HepG2 (cell line): ENCODE data around the gene FBXW2. TPM values are rescaled to one million over a fixed set of nuclear protein-coding genes. Genes with fewer than 3 reads are reported as not detected.

ENCODE experiments used
- AHDC1 ChIP-seq: sonication (generic); formaldehyde crosslinking; IDR thresholded peaks from 2 replicates; pipeline ENCODE4 v1.5.1; 2020; ENCODE audit warnings: mild to moderate bottlenecking, missing genetic modification reagents, borderline replicate concordance
- AKAP8 ChIP-seq: sonication (generic); formaldehyde crosslinking; IDR thresholded peaks from 2 replicates; pipeline ENCODE4 v1.5.1; 2020; ENCODE audit warnings: mild to moderate bottlenecking, missing genetic modification reagents
- ATF4 ChIP-seq, 2 experiments: fragments of 450-650 bp in 1 of 2; sonication (generic) in 1 of 2; formaldehyde crosslinking; IDR thresholded peaks; 2 replicates each; pipeline versions ENCODE4 v1.5.0 to v1.8.0; 2020 to 2022; ENCODE audit warnings: mild to moderate bottlenecking in 1 of 2, missing genetic modification reagents in 1 of 2
- EZH2 ChIP-seq: conservative IDR thresholded peaks from 2 replicates; pipeline ENCODE4 v1.6.1; 2012; ENCODE audit warnings: mild to moderate bottlenecking, low read depth, low read length, moderate library complexity
- HNRNPK ChIP-seq: fragments of 200-400 bp; formaldehyde crosslinking; IDR thresholded peaks from 2 replicates; pipeline ENCODE4 v1.6.1; 2018; ENCODE audit warnings: low read length, low read depth, moderate library complexity, mild to moderate bottlenecking; ENCODE audit not compliant: poor library complexity, severe bottlenecking
- KAT8 ChIP-seq: IDR thresholded peaks from 2 replicates; pipeline ENCODE4 v1.6.1; 2016; ENCODE audit warnings: missing genetic modification reagents, missing compliant biosample characterization
- NPAS2 ChIP-seq: sonication (generic); formaldehyde crosslinking; IDR thresholded peaks from 2 replicates; pipeline ENCODE4 v1.8.0; 2022; ENCODE audit warnings: mild to moderate bottlenecking, missing genetic modification reagents, borderline replicate concordance
- NR2F1 ChIP-seq, 2 experiments: fragments of 450-650 bp in 1 of 2; formaldehyde crosslinking in 1 of 2; IDR thresholded peaks; 2 replicates each; pipeline versions ENCODE4 v1.5.0 to v1.6.1; 2016 to 2020; ENCODE audit warnings: mild to moderate bottlenecking in 1 of 2, missing compliant biosample characterization in 1 of 2, missing genetic modification reagents in 1 of 2, moderate library complexity in 1 of 2
- PATZ1 ChIP-seq: sonication (generic); formaldehyde crosslinking; IDR thresholded peaks from 2 replicates; pipeline ENCODE4 v1.4.0; 2020; ENCODE audit warnings: missing genetic modification reagents
- SKI ChIP-seq: fragments of 450-650 bp; IDR thresholded peaks from one replicate; pipeline ENCODE4 v1.6.1; 2018; ENCODE audit warnings: mild to moderate bottlenecking; ENCODE audit not compliant: partially characterized antibody
- SNAPC2 ChIP-seq: sonication (generic); formaldehyde crosslinking; IDR thresholded peaks from 2 replicates; pipeline ENCODE4 v1.8.1; 2022; ENCODE audit warnings: mild to moderate bottlenecking, missing genetic modification reagents
- TCF12 ChIP-seq, 2 experiments: fragments of 450-650 bp in 1 of 2; sonication (generic) in 1 of 2; formaldehyde crosslinking in 1 of 2; IDR thresholded peaks; 2 replicates each; pipeline versions ENCODE4 v1.6.1 to v1.8.0; 2017 to 2022; ENCODE audit warnings: antibody characterized with exemption in 1 of 2, mild to moderate bottlenecking in 1 of 2, missing genetic modification reagents in 1 of 2, moderate library complexity in 1 of 2
- ZEB1 ChIP-seq: IDR thresholded peaks from 2 replicates; pipeline ENCODE4 v1.6.1; 2012; ENCODE audit warnings: mild to moderate bottlenecking, low read depth, inconsistent platforms; ENCODE audit not compliant: insufficient replicate concordance
- ZFP36L1 ChIP-seq: sonication (generic); formaldehyde crosslinking; IDR thresholded peaks from 2 replicates; pipeline ENCODE4 v1.8.0; 2022; ENCODE audit warnings: mild to moderate bottlenecking, missing genetic modification reagents, moderate library complexity
- ZNF292 ChIP-seq: sonication (generic); formaldehyde crosslinking; IDR thresholded peaks from 2 replicates; pipeline ENCODE4 v1.8.1; 2022; ENCODE audit warnings: mild to moderate bottlenecking, low read depth, missing genetic modification reagents, borderline replicate concordance
- ZNF530 ChIP-seq: sonication (generic); formaldehyde crosslinking; IDR thresholded peaks from 2 replicates; pipeline ENCODE4 v1.5.0; 2020; ENCODE audit warnings: low read depth, mild to moderate bottlenecking, missing genetic modification reagents
- ZNF772 ChIP-seq: sonication (generic); formaldehyde crosslinking; IDR thresholded peaks from 2 replicates; pipeline ENCODE4 v1.5.0; 2020; ENCODE audit warnings: mild to moderate bottlenecking, missing genetic modification reagents
- ZNF784 ChIP-seq: sonication (generic); formaldehyde crosslinking; IDR thresholded peaks from 2 replicates; pipeline ENCODE4 v1.5.1; 2020; ENCODE audit warnings: missing genetic modification reagents, mild to moderate bottlenecking, borderline replicate concordance
- polyA plus RNA-seq, 8 experiments: library from polyadenylated mRNA; depleted of rRNA in 3 of 8; stranded (reverse) in 7 of 8; unstranded in 1 of 8; fragments of >200 nt; fragmentation: Illumina TruSeq in 4 of 8; extraction: Trizol in 4 of 8; gene quantifications; 2 replicates each; pipeline versions ENCODE4 v1.2.1 to v1.2.3, GENCODE V29; 2011 to 2016; ENCODE audit warnings: low read depth in 4 of 8, missing spikeins in 1 of 8, mixed read lengths in 1 of 8; ENCODE audit not compliant: insufficient read depth in 1 of 8
- total RNA-seq, 5 experiments: library from RNA; depleted of rRNA; stranded (reverse); fragments of >200 nt; fragmentation: Illumina TruSeq; extraction: Trizol; gene quantifications; 2 replicates each; pipeline ENCODE4 v1.2.3, GENCODE V29; 2016; ENCODE audit warnings: low read depth in 1 of 5

The FBXW2 gene
- total and polyA plus RNA-seq, 2 of the 13 experiments (the other 11 are each of a cell fraction or from before 2014, with no cell fraction given), result 35.4 to 43.1 TPM

GRCh38 chr9:120730654-120731514, 62.3 kb downstream of the FBXW2 start (continued):
- TF ChIP-seq TCF12 (IDR thresholded peaks at IDR 0.05) (no peak), TCF12 (CRISPR knock-in tag; IDR thresholded peaks at IDR 0.05) (peak; percentile 65; the same call in 1 of the 2 replicates), ZNF772 (CRISPR knock-in tag) (peak; percentile 76; the same call in 1 of the 2 replicates), KAT8 (CRISPR knock-in tag) (peak; percentile 47; the same call in 1 of the 2 replicates), ZNF292 (CRISPR knock-in tag) (peak; percentile 94), ZEB1 (peak; percentile 97), ZNF530 (CRISPR knock-in tag) (no peak), PATZ1 (CRISPR knock-in tag) (peak; percentile 52), EZH2 (no peak), SNAPC2 (CRISPR knock-in tag) (peak; percentile 53; the same call in 1 of the 2 replicates), ATF4 (CRISPR knock-in tag; IDR thresholded peaks at IDR 0.05) (no peak), SKI (peak; percentile 32), AHDC1 (CRISPR knock-in tag) (peak; percentile 71), NPAS2 (CRISPR knock-in tag) (no peak), ZFP36L1 (CRISPR knock-in tag) (no peak), NR2F1 (CRISPR knock-in tag; IDR thresholded peaks at IDR 0.05) (peak; percentile 91 to 94), HNRNPK (no peak), ZNF784 (no peak), AKAP8 (no peak)
